ENCODE data around the gene CCN5.

- TF ChIP-seq CTCF (IDR thresholded peaks at IDR 0.05; ENCODE audit: low read depth, low read length) (no peak), EZH2phosphoT487 (IDR thresholded peaks at IDR 0.05; ENCODE audit: low read depth) (no peak)
Observed at GRCh38 chr20:44743080-44743701, 28.0 kb downstream of the CCN5 start.

All from OCI-LY3 (cell line).